Esophagus muscularis mucosa (tissue), 4 donors: Measurements from ENCODE around the gene ZNF813. TPM values are rescaled to one million over a fixed set of nuclear protein-coding genes. Genes with fewer than 3 reads are reported as not detected.
A peak's percentile ranks its signal among the peaks of the same experiment; 100 is the strongest.

Source experiments
- DNase-seq: peaks from one replicate; pipeline ENCODE4 v3.0.0-alpha.2; 2017; ENCODE audit errors: extremely low spot score
- H3K27ac ChIP-seq, 4 donors: fragments of 200-600 bp; sonication (generic); replicated peaks in 1 of 4; 1 replicate in 3 of 4; 2 replicates in 1 of 4; pipeline ENCODE4 v1.5.1; 2016 to 2019; ENCODE audit warnings: mild to moderate bottlenecking in 1 of 4
- H3K27me3 ChIP-seq, 4 donors: fragments of 200-600 bp; sonication (generic); one replicate each; pipeline versions ENCODE4 v1.5.1 to v1.6.0; 2016 to 2019
- H3K36me3 ChIP-seq, 4 donors: fragments of 200-600 bp; sonication (generic); one replicate each; pipeline ENCODE4 v1.5.1; 2016 to 2019
- H3K4me1 ChIP-seq, 4 donors: fragments of 200-600 bp; sonication (generic); one replicate each; pipeline ENCODE4 v1.5.1; 2016 to 2019
- H3K4me3 ChIP-seq, 4 donors: fragments of 200-600 bp; sonication (generic); 1 replicate in 2 of 4; 2 replicates in 2 of 4; pipeline ENCODE4 v1.5.1; 2016 to 2019; ENCODE audit warnings: mild to moderate bottlenecking in 4 of 4, moderate library complexity in 1 of 4
- H3K9me3 ChIP-seq, 4 donors: fragments of 200-600 bp; sonication (generic); 1 replicate in 3 of 4; 2 replicates in 1 of 4; pipeline ENCODE4 v1.5.1; 2016 to 2019
- CTCF ChIP-seq, 3 experiments: fragments of 200-600 bp in 2 of 3; fragments of 450-650 bp in 1 of 3; sonication (generic) in 2 of 3; IDR thresholded peaks; one replicate each; pipeline ENCODE4 v1.5.1; 2017 to 2019; ENCODE audit warnings: antibody characterized with exemption in 3 of 3, mild to moderate bottlenecking in 2 of 3, moderate library complexity in 1 of 3
- EP300 ChIP-seq: sonication (generic); formaldehyde crosslinking; IDR thresholded peaks from one replicate; pipeline ENCODE4 v1.6.1; 2017; ENCODE audit warnings: antibody characterized with exemption
- POLR2A ChIP-seq: fragments of 450-650 bp; IDR thresholded peaks from one replicate; pipeline ENCODE4 v1.6.1; 2017; ENCODE audit warnings: antibody characterized with exemption, moderate library complexity, mild to moderate bottlenecking, low read depth
- POLR2AphosphoS5 ChIP-seq, 2 donors: sonication (generic); formaldehyde crosslinking; IDR thresholded peaks; one replicate each; pipeline ENCODE4 v1.6.1; 2017; ENCODE audit warnings: antibody characterized with exemption in 2 of 2
- WGBS: methylation state at CpG from one replicate; pipeline ENCODE4 v1.1.5; 2018; 5-methylcytosine and 5-hydroxymethylcytosine counted together
- intact Hi-C: fragments of 100-400 bp; cut with DNase I; formaldehyde crosslinking; loops from one replicate; pipeline ENCODE4 v1.15.1; 2023
- total RNA-seq, 4 donors: library from RNA; depleted of rRNA; stranded (reverse); fragments of >200 nt; gene quantifications; one replicate each; pipeline versions ENCODE4 v1.1.0 to v1.2.1, GENCODE V29; 2016

The ZNF813 gene
- total RNA-seq, 4 donors from 2014 or later: 1.7 to 3.5 (median 3.2) TPM

- Histone ChIP-seq H3K4me3 (no peak overlapping the region), H3K9me3 (no peaks in the 10 kb centered on the region), H3K27me3 (no peaks in the 10 kb centered on the region), H3K4me1 (peaks cover 6 to 17% (median 15%) of the 10 kb centered on the region in 4 donors), H3K36me3 (no peaks in the 10 kb centered on the region), H3K27ac (no peak overlapping the region)
- intact Hi-C loops: loop anchor here (10.0 kb wide), 1 partner anchor 323 kb away; the partner anchor contains the start of gene ZNF665
- no peak for TF ChIP-seq CTCF (IDR thresholded peaks at IDR 0.05)
- TF ChIP-seq POLR2A: no peak
- TF ChIP-seq EP300: no peak
- TF ChIP-seq POLR2AphosphoS5 (IDR thresholded peaks at IDR 0.05): no peak
- 85% methylated on average over 4 of the region's 4 CpGs for WGBS
- DNase-seq: no peak
These were observed 50.6 kb downstream of the ZNF813 start for GRCh38 chr19:53518121-53518520.

- no peak for DNase-seq
- Histone ChIP-seq H3K9me3 (no peaks in the 10 kb centered on the region), H3K27ac (peak overlapping the region in 1 of 4 donors; percentile 27), H3K4me3 (no peak overlapping the region), H3K27me3 (no peaks in the 10 kb centered on the region), H3K36me3 (no peaks in the 10 kb centered on the region), H3K4me1 (peaks cover 6 to 17% (median 15%) of the 10 kb centered on the region in 4 donors)
- 60% methylated on average over 1 of the region's 1 CpG for WGBS
- no peak for TF ChIP-seq POLR2AphosphoS5 (IDR thresholded peaks at IDR 0.05)
- no peak for TF ChIP-seq POLR2A
- no peak for TF ChIP-seq EP300
- TF ChIP-seq CTCF (IDR thresholded peaks at IDR 0.05): no peak
- intact Hi-C loops: loop anchor here (10.0 kb wide), 1 partner anchor 324 kb away; the partner anchor contains the start of gene ZNF665
These were observed 51.2 kb downstream of the ZNF813 start for GRCh38 chr19:53518716-53519115.

- no peak for DNase-seq
- Histone ChIP-seq H3K36me3 (no peaks in the 10 kb centered on the region), H3K4me1 (peaks cover 6 to 17% (median 15%) of the 10 kb centered on the region in 4 donors), H3K27me3 (no peaks in the 10 kb centered on the region), H3K9me3 (no peaks in the 10 kb centered on the region), H3K27ac (peak overlapping the region in 3 of 4 donors; percentile 77 to 92 (median 88)), H3K4me3 (no peak overlapping the region)
- intact Hi-C loops: loop anchor here (10.0 kb wide), 1 partner anchor 325 kb away; the partner anchor contains the start of gene ZNF665
- no peak for TF ChIP-seq EP300
- no peak for TF ChIP-seq CTCF (IDR thresholded peaks at IDR 0.05)
- no peak for TF ChIP-seq POLR2A
- TF ChIP-seq POLR2AphosphoS5 (IDR thresholded peaks at IDR 0.05): no peak
- 88% methylated on average over 5 of the region's 7 CpGs for WGBS
These were observed 51.9 kb downstream of the ZNF813 start for GRCh38 chr19:53519446-53519845.

- intact Hi-C loops: no loop called here
- 85% methylated on average over 8 of the region's 13 CpGs for WGBS
- TF ChIP-seq POLR2A: no peak
- no peak for TF ChIP-seq EP300
These were observed 52.6 kb downstream of the ZNF813 start for GRCh38 chr19:53520163-53520546.

GRCh38 chr19:53520547-53521372, 53.2 kb downstream of the ZNF813 start:
- intact Hi-C loops: no loop called here
- Histone ChIP-seq H3K9me3 (peaks cover 0 to 7% (median 3%) of the 10 kb centered on the region in 4 donors), H3K27me3 (no peaks in the 10 kb centered on the region), H3K27ac (peak overlapping the region; percentile 77 to 92 (median 87)), H3K36me3 (no peaks in the 10 kb centered on the region), H3K4me3 (peak overlapping the region; percentile 51 to 67 (median 58)), H3K4me1 (peaks cover 6 to 17% (median 15%) of the 10 kb centered on the region in 4 donors)
- WGBS: 4% methylated on average over 21 of the region's 46 CpGs
- peak; percentile 95 for TF ChIP-seq EP300
- TF ChIP-seq POLR2AphosphoS5 (IDR thresholded peaks at IDR 0.05): peak; percentile 87 to 97
- TF ChIP-seq POLR2A: no peak
- no peak for TF ChIP-seq CTCF (IDR thresholded peaks at IDR 0.05)
- peak; percentile 99 for DNase-seq

More at GRCh38 chr19:53520163-53520546, 52.6 kb downstream of the ZNF813 start:
- peaks cover 0 to under 1% (median 0%) of the 10 kb centered on the region in 4 donors for H3K9me3 ChIP-seq
- no peak for DNase-seq
- H3K27me3 ChIP-seq: no peaks in the 10 kb centered on the region
- H3K36me3 ChIP-seq: no peaks in the 10 kb centered on the region
- peak overlapping the region; percentile 51 to 67 (median 58) for H3K4me3 ChIP-seq
- H3K4me1 ChIP-seq: peaks cover 6 to 17% (median 15%) of the 10 kb centered on the region in 4 donors
- H3K27ac ChIP-seq: peak overlapping the region; percentile 77 to 92 (median 87)
